NCI-H1417 treated with DMSO at 0.1 percent for 48 hours (cell line): ENCODE measurements around the gene FAM76B.

Experiments
- DNase-seq: peaks from one replicate; lab custom pipeline; 2025; lab: John Stamatoyannopoulos, UW

Gene FAM76B

GRCh38 chr11:95729462-95729861, 60.1 kb downstream of the FAM76B start:
- no peak for DNase-seq

- no peak for DNase-seq
Observed at GRCh38 chr11:95728790-95729189, 60.8 kb downstream of the FAM76B start.

- DNase-seq = no peak
Observed at GRCh38 chr11:95728094-95728493, 61.5 kb downstream of the FAM76B start.

- no peak for DNase-seq
Observed at GRCh38 chr11:95727620-95728019, 62.0 kb downstream of the FAM76B start.

- DNase-seq = no peak
Observed at GRCh38 chr11:95727111-95727510, 62.5 kb downstream of the FAM76B start.

GRCh38 chr11:95725196-95725595, 64.4 kb downstream of the FAM76B start:
- no peak for DNase-seq

- DNase-seq = no peak
Observed at GRCh38 chr11:95723361-95723942, 66.1 kb downstream of the FAM76B start.

- no peak for DNase-seq
Observed at GRCh38 chr11:95720195-95720594, 69.4 kb downstream of the FAM76B start.
